ENCODE results near the gene EIF3K.

DNA sequence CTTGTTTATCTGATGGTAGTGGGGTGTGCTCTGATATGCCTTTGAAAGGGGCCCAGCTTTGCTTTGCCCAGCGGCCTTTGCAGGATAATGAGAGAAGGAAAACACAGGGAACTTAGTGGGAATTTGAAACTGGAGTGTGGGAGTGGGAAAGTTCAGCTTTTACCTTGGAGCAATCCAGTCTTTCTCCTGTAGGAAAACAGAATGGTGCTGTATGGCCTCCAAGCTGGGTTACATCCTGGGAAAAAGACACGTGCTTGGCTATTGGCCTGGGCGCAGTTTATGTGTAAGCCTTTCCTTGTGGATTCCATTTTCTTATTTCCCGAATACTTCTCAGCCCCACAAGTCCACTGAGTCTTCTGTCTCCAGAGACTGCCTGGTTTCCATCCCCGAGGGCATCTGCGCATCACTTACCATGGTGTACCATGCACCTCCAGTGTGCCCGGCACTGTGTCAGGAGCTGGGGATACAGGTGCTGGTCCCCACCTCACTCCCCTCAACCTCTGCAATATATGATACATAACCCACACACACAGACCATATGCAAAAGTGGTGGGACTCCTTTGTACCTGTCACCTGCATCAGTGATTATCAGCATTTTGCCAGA is 60.0 kb downstream of the EIF3K start:
- no peak for TF ChIP-seq POLR2A (IDR thresholded peaks at IDR 0.05; ENCODE audit: low read depth)
- TF ChIP-seq, protein P1, sequence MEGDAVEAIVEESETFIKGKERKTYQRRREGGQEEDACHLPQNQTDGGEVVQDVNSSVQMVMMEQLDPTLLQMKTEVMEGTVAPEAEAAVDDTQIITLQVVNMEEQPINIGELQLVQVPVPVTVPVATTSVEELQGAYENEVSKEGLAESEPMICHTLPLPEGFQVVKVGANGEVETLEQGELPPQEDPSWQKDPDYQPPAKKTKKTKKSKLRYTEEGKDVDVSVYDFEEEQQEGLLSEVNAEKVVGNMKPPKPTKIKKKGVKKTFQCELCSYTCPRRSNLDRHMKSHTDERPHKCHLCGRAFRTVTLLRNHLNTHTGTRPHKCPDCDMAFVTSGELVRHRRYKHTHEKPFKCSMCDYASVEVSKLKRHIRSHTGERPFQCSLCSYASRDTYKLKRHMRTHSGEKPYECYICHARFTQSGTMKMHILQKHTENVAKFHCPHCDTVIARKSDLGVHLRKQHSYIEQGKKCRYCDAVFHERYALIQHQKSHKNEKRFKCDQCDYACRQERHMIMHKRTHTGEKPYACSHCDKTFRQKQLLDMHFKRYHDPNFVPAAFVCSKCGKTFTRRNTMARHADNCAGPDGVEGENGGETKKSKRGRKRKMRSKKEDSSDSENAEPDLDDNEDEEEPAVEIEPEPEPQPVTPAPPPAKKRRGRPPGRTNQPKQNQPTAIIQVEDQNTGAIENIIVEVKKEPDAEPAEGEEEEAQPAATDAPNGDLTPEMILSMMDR (IDR thresholded peaks at IDR 0.05) = no peak

Measured in esophagus muscularis mucosa (tissue), 3 donors.